Effector CD8-positive, alpha-beta T cell (primary cell): Measurements from ENCODE around the gene UMODL1.

ENCODE experiments used
- DNase-seq: peaks from one replicate; lab custom pipeline; 2025; lab: John Stamatoyannopoulos, UW

Gene UMODL1

GRCh38 chr21:42038826-42039425 lies 32.2 kb upstream of the UMODL1 start:
- no peak for DNase-seq

DNA sequence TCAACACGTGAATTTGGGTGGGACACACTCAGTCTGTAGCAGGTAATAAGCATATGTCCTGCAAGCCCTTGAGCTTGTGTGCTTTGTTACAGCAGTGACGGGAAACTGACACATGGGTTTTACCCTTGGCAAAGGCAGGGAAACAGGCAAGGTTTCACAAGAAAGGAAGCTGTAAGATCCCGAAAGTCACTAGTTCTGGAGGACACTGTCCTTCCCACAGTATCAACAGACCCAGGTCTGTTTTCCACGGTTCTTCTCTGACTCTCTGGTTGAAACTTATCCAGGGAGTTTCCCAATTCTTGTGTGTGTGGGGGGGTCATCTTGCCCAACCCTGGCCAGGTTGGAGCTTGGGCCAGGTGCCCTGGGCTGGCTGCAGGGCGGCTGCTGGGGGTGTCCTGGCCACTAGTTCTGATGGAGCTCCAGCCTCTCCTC lies 31.6 kb upstream of the UMODL1 start:
- no peak for DNase-seq

DNA sequence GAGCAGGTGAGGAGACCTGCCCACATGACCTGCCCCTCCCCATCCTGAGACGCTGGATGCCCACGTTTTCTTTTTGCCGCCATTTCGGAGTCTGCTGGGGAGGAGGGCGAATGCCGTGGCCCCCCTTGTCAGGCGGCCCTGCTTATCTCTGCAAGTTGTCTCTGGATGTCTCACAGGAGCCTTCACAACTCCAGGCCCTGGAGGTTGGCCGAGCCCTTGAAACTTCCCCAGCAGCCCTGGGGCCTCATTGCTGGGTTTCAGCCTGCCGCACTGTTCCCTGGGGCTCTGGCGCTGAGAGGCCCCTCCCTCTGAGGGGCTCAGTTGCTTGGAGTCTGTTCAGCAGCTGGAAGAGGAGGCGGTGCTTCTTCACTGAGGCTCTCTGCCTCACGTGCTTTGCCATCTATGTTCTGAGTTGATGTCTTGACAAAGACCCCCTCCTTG lies 31.2 kb upstream of the UMODL1 start:
- no peak for DNase-seq

GRCh38 chr21:42040411-42041180 lies 30.5 kb upstream of the UMODL1 start:
- no peak for DNase-seq

- DNase-seq: no peak
Measured at GRCh38 chr21:42041246-42041645, 29.9 kb upstream of the UMODL1 start.

- DNase-seq: no peak
Measured at GRCh38 chr21:42041711-42042110, 29.4 kb upstream of the UMODL1 start.

- DNase-seq: no peak
Measured at GRCh38 chr21:42042651-42043050, 28.5 kb upstream of the UMODL1 start.

- no peak for DNase-seq
Measured at GRCh38 chr21:42043201-42043895, 27.8 kb upstream of the UMODL1 start.

DNA sequence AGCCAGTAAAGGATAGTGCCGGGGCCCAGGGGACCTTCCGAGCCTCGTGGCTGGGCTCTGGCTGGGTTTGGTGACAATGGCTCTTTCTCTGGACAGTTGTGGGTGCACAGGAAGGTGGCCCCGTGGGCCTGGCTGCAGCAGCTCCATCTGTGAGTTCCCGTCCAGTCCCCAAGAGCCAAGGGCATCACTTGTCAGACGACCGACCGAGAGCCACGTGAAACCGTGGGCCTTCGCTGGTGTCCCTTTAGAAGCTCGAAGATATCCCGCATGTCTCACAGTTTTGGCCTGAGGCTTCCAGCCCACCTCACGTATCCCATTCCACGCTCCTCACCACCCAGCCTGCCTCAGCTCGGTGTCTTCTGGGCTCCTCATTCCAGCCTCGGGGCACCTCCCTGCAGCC lies 27.2 kb upstream of the UMODL1 start:
- DNase-seq: no peak

DNA sequence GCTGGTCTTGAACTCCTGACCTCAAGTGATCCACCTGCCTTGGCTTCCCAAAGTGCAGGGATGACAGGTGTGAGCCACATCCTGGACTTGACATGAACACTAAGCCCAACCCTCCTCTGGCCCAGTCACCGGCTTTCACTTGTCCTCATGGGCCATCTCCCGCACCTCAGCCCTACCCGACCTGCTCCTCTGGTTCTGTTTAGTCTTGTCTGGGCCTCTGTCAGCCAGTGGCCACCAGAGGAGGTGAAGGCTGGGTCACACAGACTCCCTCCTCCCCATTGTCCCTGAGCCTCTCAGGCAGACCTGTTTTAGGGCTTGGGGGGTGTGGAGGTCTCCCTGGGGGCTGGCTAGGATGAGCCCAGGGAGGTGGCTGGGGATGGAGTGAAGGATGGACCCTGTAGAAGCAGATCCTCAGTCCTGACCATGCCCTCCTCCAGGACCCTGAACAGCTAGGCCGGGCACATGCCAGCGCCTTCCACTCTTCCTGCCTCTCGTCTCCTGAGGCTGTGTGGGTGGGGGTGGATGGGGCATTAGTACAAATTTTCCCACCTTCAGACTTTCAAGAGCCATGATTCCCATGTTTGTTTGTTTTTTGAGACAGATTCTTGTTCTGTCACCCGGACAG lies 26.1 kb upstream of the UMODL1 start:
- no peak for DNase-seq

DNA sequence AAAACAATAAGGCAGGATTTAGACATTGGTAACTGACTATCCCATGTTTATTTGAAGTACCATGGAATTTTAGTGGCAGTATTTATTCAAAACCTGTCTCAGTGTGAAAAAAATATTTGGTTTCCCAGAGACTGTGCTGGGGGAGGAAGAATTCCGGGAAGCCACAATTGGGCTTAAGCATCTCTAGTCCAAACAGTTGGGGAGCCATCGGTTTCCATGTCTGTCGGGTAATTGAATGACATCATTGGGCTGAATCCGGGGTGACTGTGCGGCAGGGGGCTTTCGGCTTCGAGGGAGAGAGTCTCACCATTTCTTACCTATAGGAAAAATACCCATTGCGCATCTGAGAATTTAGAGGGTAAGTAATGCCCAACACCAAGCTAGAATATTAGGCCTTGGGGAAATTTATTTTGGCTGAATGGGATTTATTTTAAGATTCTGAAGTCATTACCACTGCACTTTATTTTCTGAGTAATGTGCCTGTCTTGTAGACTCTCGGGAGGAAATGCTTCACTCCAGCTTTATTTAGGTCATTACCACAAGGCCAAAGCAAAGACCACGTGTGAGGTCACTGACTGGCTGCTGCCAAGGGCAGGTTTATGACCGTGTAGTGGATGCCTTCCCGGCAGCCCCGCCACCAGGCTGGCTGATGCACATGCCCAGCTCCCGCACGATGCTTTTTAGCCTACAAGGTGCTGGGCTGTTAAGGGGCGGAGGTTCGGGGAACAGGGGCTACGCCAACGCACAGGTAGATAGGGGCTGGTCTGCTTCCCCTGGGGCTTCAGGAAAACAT lies 23.1 kb upstream of the UMODL1 start:
- no peak for DNase-seq

DNA sequence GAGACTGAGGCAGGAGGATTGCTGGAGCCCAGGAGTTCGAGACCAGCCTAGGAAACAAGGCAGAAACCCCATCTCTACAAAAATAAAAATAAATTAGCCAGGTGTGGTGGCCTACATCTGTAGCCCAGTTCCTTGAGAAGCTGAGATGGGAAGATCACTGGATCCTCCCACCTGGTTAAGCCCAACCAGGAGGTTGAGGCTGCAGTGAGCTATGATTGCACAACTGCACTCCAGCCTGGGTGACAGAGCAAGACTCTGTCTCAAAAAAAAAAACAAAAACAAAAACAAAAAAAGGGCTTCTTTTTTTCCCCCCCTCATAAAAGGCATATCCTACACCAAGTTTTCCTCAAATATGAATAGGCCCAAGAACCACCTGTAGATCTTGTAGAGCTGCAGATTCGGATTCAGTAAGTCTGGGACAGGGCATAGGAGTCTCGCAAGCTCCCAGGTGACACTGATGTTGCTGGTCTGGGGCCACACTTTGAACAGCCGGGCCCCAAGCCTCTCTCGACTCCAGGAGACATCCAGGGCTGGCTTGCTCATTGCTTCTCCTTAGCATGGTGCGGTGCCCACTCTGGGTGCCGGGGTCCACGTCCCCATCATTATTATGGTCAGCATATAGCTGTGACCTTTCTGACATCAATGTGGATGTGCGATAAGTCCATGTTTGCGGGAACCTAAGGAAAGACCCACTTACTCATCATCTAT lies 22.1 kb upstream of the UMODL1 start:
- no peak for DNase-seq

- no peak for DNase-seq
Measured at GRCh38 chr21:42049578-42050430, 21.3 kb upstream of the UMODL1 start.

- no peak for DNase-seq
Measured at GRCh38 chr21:42051788-42052187, 19.3 kb upstream of the UMODL1 start.

DNA sequence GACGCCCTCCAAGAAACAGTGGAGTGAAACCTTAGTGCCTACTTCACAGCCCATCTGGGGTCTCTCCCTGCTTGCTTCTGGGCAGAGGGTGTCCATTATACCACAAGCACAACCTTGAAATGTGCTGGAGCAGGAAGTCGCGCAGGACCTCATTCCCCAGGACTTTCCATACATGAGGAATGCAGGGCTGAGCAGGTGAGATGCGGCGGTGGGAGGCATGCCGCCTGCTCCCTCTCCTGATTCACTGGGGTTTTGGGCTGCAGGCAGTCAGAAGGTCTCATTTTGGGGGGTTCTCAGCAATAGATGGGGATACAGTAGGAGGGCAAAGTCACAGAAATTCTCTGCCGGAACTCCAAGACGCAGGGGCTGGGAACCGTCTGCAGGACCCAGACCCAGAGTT lies 15.7 kb upstream of the UMODL1 start:
- no peak for DNase-seq

- no peak for DNase-seq
Measured at GRCh38 chr21:42056468-42056867, 14.6 kb upstream of the UMODL1 start.

DNA sequence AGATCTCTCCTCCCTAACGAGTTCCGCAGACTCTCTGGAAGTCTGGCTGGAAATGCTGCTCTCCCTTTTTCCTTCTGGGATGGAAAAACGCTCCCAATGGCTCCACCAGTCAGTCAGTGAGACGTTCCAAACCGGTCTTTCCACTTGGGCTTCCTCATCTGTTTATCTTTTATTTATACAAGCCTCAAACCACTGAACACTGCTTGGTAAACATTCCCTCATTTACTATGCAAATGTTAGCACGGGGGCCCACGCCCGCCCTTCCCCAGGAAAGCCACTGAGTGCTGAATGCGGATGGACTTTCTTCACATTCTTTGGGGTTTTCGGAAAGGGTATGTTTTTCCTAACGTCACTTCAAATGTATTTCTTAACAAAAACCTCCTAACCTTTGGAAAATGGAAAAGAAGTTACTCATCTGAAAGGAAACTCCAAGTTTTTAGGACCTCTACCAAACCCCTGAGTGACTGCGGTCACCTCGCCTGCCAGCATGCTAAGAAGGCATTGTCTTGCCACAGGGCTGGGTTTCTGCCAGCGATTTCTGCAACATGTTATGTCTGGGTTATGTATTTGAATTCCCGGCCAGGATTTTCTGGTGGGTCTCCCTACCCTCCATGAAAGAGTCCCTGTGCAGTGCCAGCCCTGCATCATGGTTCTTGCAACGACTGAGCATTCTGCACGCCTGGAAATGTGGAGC lies 14.0 kb upstream of the UMODL1 start:
- no peak for DNase-seq

DNA sequence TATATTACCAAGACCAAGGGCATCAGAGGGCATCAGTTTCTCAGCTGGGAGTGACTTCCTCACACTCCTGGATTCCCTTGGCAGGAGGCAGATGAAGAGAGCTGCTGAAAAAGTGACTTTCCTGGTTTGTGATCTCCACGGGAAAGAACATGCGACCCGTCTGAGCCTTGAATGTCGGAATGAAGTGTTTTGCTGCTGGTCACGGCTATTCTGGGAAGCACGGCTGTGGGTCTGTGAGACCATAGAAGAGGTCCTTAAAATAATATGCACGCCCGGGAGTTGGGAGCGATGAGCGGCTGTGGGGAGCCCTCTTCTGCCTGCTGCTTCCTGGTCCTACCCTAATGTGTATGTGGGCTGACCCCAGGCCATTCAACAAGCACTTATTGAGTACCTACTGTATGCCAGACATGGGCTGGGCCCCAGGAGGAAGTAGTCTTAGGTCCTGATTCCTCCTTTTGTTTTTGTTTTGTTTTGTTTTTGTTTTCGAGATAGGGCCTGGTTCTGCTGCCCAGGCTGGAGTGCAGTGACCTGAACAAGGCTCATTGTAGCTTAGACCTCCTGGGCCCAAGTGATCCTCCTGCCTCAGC lies 13.2 kb upstream of the UMODL1 start:
- no peak for DNase-seq

GRCh38 chr21:42058631-42059111 lies 12.4 kb upstream of the UMODL1 start:
- no peak for DNase-seq
